ENCODE measurements around the gene ROM1.

DNA sequence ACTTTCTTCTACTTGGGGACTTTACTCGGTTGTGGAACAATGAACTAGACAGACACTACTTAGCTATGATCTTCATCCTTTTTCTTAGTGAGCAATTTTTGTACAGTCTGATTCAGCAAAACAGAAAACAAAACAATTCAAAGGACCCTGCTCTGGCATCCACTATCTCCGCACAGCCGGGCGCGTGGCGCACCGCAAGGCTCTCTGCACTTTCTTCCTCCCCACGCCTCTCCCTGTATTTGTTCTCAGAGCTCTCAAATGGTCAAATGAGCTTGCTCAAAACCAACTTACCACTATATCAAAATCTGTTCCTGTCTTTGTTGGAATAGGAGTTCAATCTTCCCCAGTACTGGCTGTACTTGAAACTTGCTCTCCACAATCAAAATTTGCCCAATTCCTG, 46.8 kb upstream of the ROM1 start:
- TF ChIP-seq, protein P1, sequence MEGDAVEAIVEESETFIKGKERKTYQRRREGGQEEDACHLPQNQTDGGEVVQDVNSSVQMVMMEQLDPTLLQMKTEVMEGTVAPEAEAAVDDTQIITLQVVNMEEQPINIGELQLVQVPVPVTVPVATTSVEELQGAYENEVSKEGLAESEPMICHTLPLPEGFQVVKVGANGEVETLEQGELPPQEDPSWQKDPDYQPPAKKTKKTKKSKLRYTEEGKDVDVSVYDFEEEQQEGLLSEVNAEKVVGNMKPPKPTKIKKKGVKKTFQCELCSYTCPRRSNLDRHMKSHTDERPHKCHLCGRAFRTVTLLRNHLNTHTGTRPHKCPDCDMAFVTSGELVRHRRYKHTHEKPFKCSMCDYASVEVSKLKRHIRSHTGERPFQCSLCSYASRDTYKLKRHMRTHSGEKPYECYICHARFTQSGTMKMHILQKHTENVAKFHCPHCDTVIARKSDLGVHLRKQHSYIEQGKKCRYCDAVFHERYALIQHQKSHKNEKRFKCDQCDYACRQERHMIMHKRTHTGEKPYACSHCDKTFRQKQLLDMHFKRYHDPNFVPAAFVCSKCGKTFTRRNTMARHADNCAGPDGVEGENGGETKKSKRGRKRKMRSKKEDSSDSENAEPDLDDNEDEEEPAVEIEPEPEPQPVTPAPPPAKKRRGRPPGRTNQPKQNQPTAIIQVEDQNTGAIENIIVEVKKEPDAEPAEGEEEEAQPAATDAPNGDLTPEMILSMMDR (IDR thresholded peaks at IDR 0.05; ENCODE audit: low read length), result no peak
- TF ChIP-seq EZH2 (IDR thresholded peaks at IDR 0.05; ENCODE audit: borderline replicate concordance, low read length), result no peak
